Upper lobe of left lung (tissue), 4 donors: Measurements from ENCODE around the gene VCPKMT.

Experiments used
- CTCF ChIP-seq, 6 experiments: fragments of 450-650 bp in 4 of 6; fragments of 200-600 bp in 2 of 6; sonication (generic) in 2 of 6; IDR thresholded peaks; one replicate each; pipeline ENCODE4 v1.5.1; 2016 to 2019; ENCODE audit warnings: antibody characterized with exemption in 6 of 6
- EP300 ChIP-seq, 4 donors: sonication (generic); formaldehyde crosslinking; IDR thresholded peaks; one replicate each; pipeline ENCODE4 v1.5.1; 2017; ENCODE audit warnings: antibody characterized with exemption in 4 of 4, control low read depth in 2 of 4
- POLR2A ChIP-seq, 4 donors: fragments of 450-650 bp; IDR thresholded peaks; one replicate each; pipeline ENCODE4 v1.5.1; 2016 to 2017; ENCODE audit warnings: antibody characterized with exemption in 4 of 4, mild to moderate bottlenecking in 2 of 4
- POLR2AphosphoS5 ChIP-seq, 2 donors: sonication (generic); formaldehyde crosslinking; IDR thresholded peaks; one replicate each; pipeline ENCODE4 v1.5.1; 2017; ENCODE audit warnings: antibody characterized with exemption in 2 of 2

GRCh38 chr14:50094056-50094755 is 22.2 kb downstream of the VCPKMT start:
- TF ChIP-seq POLR2A (IDR thresholded peaks at IDR 0.05), result no peak
- no peak for TF ChIP-seq CTCF (IDR thresholded peaks at IDR 0.05)
- no peak for TF ChIP-seq POLR2AphosphoS5 (IDR thresholded peaks at IDR 0.05)
- no peak for TF ChIP-seq EP300 (IDR thresholded peaks at IDR 0.05)
